ENCODE measurements around the gene TMEM175.

Gene TMEM175

GRCh38 chr4:951594-952468 lies 19.6 kb downstream of the TMEM175 start:
- TF ChIP-seq CTCF (conservative IDR thresholded peaks at IDR 0.05; ENCODE audit: low read depth, low read length) = no peak
- DNase-seq (ENCODE audit: low read depth) = no peak
- no peak overlapping the region for H3K4me3 ChIP-seq (ENCODE audit: low read length)

DNA sequence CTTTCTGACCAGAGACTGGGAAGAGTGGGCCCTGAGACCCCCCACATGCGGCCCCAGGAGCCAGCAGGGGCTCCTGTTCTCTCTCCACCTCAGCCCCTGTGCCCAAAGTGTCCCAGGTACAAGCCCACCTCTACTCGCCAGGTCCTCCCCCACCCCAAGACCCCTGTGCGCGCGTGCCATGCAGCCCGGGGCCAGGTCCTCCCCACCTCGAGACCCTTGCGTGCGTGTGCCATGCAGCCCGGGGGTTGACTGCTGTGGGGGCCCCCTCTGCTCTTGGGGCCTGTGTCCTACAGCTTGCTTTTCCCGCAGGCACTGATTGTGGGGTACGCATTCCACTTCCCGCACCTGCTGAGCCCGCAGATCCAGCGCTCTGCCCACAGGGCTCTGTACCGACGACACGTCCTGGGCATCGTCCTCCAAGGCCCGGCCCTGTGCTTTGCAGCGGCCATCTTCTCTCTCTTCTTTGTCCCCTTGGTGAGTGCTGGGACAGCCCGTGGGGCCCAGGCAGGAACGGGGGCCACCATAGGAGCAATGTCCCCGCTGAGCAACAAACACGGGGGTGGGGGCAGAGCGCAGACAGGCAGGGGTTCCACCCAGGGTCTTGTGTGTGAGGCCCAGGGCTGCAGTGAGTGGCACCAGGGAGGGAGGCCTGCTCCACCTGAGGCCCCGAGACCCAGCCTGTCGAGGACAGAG lies 20.8 kb downstream of the TMEM175 start:
- TF ChIP-seq CTCF (conservative IDR thresholded peaks at IDR 0.05; ENCODE audit: low read depth, low read length) = no peak
- no peak overlapping the region for H3K4me3 ChIP-seq (ENCODE audit: low read length)
- DNase-seq (ENCODE audit: low read depth) = no peak

GRCh38 chr4:953574-953915 lies 21.3 kb downstream of the TMEM175 start:
- H3K4me3 ChIP-seq (ENCODE audit: low read length) = no peak overlapping the region
- DNase-seq (ENCODE audit: low read depth) = no peak
- TF ChIP-seq CTCF (conservative IDR thresholded peaks at IDR 0.05; ENCODE audit: low read depth, low read length) = no peak

GRCh38 chr4:954211-955020 lies 22.2 kb downstream of the TMEM175 start:
- TF ChIP-seq CTCF (conservative IDR thresholded peaks at IDR 0.05; ENCODE audit: low read depth, low read length) = no peak
- no peak for DNase-seq (ENCODE audit: low read depth)
- no peak overlapping the region for H3K4me3 ChIP-seq (ENCODE audit: low read length)

DNA sequence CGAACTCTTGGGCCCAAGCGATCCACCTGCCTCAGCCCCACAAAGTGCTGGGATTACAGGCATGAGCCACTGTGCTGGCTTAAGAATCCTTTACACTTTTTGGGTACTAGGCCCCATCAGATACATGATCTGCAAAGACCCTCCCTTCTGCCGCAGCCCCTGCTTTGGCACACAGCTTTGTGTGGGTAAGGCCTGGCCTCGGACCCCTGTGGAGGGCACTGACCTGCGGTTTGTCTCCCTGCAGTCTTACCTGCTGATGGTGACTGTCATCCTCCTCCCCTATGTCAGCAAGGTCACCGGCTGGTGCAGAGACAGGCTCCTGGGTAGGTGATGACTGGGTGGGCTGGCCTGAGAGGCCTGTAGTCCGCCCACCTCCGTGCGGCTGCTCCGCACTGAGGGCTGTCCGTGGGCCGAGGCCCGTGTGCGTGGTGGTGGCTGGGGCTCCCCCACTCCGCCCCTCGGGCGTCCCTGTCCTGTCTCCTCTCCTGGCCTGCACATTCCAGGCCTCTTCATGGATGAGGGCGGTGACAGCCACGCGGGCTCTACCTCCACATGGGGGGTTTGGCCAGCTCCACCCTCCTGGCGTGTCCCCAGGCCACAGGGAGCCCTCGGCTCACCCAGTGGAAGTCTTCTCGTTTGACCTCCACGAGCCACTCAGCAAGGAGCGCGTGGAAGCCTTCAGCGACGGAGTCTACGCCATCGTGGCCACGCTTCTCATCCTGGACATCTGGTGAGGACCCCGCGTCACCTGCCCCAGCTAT lies 23.1 kb downstream of the TMEM175 start:
- DNase-seq (ENCODE audit: low read depth) = no peak
- no peak for TF ChIP-seq CTCF (conservative IDR thresholded peaks at IDR 0.05; ENCODE audit: low read depth, low read length)
- no peak overlapping the region for H3K4me3 ChIP-seq (ENCODE audit: low read length)

DNA sequence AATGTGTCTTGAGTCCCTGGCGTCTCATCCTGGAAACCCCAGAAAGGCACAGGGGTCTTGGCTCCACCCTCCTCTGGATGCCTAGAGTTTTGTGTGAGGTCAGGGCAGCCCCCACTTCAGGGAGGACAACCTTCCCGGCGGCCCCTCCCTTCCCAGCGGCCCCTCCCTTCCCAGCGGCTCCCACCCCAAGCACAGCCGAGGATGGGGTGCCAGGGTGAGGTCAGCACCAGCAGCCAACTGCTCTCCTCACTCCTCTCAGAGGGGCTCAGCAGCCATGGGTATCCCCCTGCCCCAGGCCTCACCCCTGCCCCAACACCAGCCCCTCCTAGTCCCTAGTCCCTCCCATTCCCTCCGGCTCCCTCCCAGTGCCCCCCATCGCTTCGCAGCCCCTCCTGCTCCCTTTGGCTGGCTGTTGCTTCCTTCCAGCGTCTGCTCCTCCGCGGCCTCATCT lies 23.7 kb downstream of the TMEM175 start:
- DNase-seq (ENCODE audit: low read depth) = no peak
- no peak for TF ChIP-seq CTCF (conservative IDR thresholded peaks at IDR 0.05; ENCODE audit: low read depth, low read length)
- H3K4me3 ChIP-seq (ENCODE audit: low read length) = no peak overlapping the region
